ENCODE measurements around the gene ARL8A.

ARL8A gene

DNA sequence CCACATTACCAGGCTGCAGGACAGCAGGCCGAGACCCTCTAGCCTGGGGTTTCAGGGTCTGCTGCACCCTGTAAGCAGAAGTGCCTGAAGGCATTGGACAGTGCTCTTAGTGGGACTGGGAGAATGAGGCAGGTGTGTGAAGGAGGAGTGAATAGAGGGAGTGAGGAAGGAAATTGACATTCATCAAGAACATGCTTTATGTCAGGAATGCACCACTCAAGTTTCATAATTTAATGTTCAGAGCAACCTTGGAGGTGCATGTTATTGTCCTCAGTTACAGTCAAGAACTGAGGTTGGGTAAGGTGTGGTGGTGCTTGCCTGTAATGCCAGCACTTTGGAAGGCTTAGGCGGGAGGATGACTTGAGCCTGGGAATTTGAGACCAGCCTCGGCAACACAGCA lies 33.6 kb downstream of the ARL8A start:
- no peak for DNase-seq (ENCODE audit: extremely low read depth, low read depth)
- TF ChIP-seq, protein P1, sequence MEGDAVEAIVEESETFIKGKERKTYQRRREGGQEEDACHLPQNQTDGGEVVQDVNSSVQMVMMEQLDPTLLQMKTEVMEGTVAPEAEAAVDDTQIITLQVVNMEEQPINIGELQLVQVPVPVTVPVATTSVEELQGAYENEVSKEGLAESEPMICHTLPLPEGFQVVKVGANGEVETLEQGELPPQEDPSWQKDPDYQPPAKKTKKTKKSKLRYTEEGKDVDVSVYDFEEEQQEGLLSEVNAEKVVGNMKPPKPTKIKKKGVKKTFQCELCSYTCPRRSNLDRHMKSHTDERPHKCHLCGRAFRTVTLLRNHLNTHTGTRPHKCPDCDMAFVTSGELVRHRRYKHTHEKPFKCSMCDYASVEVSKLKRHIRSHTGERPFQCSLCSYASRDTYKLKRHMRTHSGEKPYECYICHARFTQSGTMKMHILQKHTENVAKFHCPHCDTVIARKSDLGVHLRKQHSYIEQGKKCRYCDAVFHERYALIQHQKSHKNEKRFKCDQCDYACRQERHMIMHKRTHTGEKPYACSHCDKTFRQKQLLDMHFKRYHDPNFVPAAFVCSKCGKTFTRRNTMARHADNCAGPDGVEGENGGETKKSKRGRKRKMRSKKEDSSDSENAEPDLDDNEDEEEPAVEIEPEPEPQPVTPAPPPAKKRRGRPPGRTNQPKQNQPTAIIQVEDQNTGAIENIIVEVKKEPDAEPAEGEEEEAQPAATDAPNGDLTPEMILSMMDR (IDR thresholded peaks at IDR 0.05; ENCODE audit: low read depth, low read length), result no peak

GRCh38 chr1:202107801-202108731 lies 36.5 kb downstream of the ARL8A start:
- no peak for DNase-seq (ENCODE audit: extremely low read depth, low read depth)
- TF ChIP-seq, protein P1 (IDR thresholded peaks at IDR 0.05; ENCODE audit: low read depth, low read length), result no peak

DNA sequence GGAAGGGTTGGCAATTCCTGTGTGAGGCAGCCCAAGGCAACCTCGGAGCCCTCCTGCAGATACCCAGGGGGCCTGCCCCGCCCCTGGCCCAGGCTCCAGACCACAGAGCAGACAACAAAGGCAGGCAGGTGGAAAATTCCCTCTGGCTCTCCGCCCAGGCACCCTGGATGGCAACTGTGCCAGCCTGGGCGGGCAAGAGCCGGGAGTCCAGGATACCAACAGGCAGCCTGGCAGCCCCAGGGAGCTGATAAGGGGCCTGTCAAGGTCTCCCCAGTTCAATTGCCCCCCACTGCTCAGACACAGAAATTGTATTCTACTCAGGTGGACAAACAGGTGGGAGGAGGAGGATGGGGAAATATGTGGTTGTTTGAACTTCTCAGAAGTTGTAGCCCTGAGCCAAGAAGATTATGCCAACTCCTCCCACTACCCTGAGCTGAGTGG lies 37.2 kb downstream of the ARL8A start:
- TF ChIP-seq, protein P1 (IDR thresholded peaks at IDR 0.05; ENCODE audit: low read depth, low read length), result no peak
- DNase-seq (ENCODE audit: extremely low read depth, low read depth), result no peak

DNA sequence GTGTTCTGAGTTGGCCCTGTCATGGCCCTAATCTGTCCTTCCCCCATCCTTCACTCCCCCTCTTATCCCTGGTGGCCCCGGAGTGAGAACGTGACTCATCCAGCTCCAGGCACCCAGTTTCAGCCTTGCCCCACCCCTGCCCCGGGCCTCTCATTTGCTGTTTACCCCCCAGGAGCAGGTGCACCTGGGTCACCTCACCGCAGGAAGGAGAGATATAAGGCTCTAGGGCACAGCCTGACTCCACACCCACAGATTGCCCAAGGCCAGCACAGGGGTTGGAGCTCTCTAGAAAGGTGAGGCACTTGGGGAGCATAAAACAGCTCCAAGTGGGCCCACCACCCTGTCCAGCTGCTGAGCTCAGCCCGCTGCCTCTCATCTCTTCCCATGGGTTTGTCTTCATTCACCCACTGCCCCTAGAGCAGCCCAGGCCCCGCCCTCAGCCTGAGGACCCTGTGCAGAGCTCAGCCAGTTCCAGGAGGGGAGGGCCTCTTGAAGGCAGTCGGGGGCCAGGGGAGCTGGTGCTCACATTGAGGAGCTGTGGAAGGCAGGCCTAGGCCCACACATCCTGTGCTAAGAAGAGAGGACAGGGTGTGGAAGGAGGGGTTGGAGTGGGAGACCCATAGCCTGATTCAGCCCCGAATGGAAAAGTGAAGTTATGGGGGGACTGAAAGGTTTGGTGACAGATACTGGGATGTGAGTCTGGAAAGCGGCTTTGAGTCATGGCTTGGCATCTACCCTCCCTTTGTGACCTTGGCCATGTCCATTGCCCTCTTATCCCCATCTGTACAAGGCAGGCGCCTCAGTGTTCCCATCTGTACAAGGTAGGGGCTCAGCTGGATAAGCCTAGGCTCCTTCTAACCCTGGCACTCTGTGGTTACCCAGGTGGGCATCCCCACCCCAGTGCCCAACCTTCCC lies 37.9 kb downstream of the ARL8A start:
- no peak for DNase-seq (ENCODE audit: extremely low read depth, low read depth)
- TF ChIP-seq, protein P1 (IDR thresholded peaks at IDR 0.05; ENCODE audit: low read depth, low read length), result no peak

- no peak for DNase-seq (ENCODE audit: extremely low read depth, low read depth)
- TF ChIP-seq, protein P1 (IDR thresholded peaks at IDR 0.05; ENCODE audit: low read depth, low read length), result no peak
Observed at GRCh38 chr1:202105571-202106339, 38.8 kb downstream of the ARL8A start.

GRCh38 chr1:202104073-202104472 lies 40.5 kb downstream of the ARL8A start:
- TF ChIP-seq, protein P1 (IDR thresholded peaks at IDR 0.05; ENCODE audit: low read depth, low read length), result no peak
- no peak for DNase-seq (ENCODE audit: extremely low read depth, low read depth)

Data from AG09319 (cell line).